ENCODE measurements around the gene SLC12A1. TPM values are rescaled to one million over a fixed set of nuclear protein-coding genes. Genes with fewer than 3 reads are reported as not detected.

SLC12A1 gene
- total and polyA plus RNA-seq, 2 of the 8 experiments (the other 6 are each of a cell fraction or from before 2014, with no cell fraction given) = 0.63 to 1.0 TPM

- no peak overlapping the region for H3K18ac ChIP-seq (ENCODE audit: extremely low read depth, low read length)
- H3K4ac ChIP-seq (replicated peaks; ENCODE audit: insufficient read length, low read depth, low read length) = no peak overlapping the region
- no peak overlapping the region for H2BK20ac ChIP-seq (ENCODE audit: low read length)
- no peak overlapping the region for H3K27ac ChIP-seq (ENCODE audit: low read depth, low read length)
- no peak overlapping the region for H4K91ac ChIP-seq (replicated peaks; ENCODE audit: insufficient read length, low read length)
- H3K4me2 ChIP-seq (ENCODE audit: insufficient read depth in 1 of 2, low read depth in 2 of 2, low read length in 2 of 2) = no peak overlapping the region
- no peak overlapping the region for H2BK120ac ChIP-seq (replicated peaks; ENCODE audit: low read depth, low read length)
- no peaks in the 10 kb centered on the region for H3K27me3 ChIP-seq (replicated peaks in 1 of 4; ENCODE audit: control insufficient read depth in 3 of 4, extremely low read depth in 1 of 4, insufficient read depth in 3 of 4, low read length in 3 of 4)
- H2AFZ ChIP-seq (ENCODE audit: low read length) = no peak overlapping the region
- POLR2A ChIA-PET (ENCODE audit: partially characterized antibody) = no interaction called here
- DNase-seq (ENCODE audit: low read depth in 1 of 2, low spot score in 2 of 2) (no peak), FAIRE-seq (no peak)
- no peaks in the 10 kb centered on the region for H3K23me2 ChIP-seq (ENCODE audit: low read depth, low read length)
- no peak overlapping the region for H3K14ac ChIP-seq (ENCODE audit: insufficient read length)
- H3K79me2 ChIP-seq (ENCODE audit: control insufficient read depth in 1 of 2, insufficient read depth in 2 of 2, low read length in 2 of 2) = no peaks in the 10 kb centered on the region
- H4K5ac ChIP-seq (ENCODE audit: insufficient read length, low read depth, low read length) = no peak overlapping the region
- no peaks in the 10 kb centered on the region for H3K79me1 ChIP-seq (ENCODE audit: low read depth, low read length)
- no peak overlapping the region for H2BK12ac ChIP-seq (ENCODE audit: low read depth, low read length)
- peaks cover 0 to 5% (median 0%) of the 10 kb centered on the region in 4 experiments; a peak in 1 of 7 replicates for H3K4me1 ChIP-seq (replicated peaks in 1 of 4; ENCODE audit: control insufficient read depth in 3 of 4, insufficient read depth in 4 of 4, low read length in 3 of 4)
- no peak overlapping the region for H2AK5ac ChIP-seq (ENCODE audit: low read depth, low read length)
- CTCF ChIA-PET (ENCODE audit: partially characterized antibody) = interaction anchor here (1.0 to 3.2 kb wide), 2 partner anchors 32 to 83 kb away, joined by 5 to 24 read pairs; no protein-coding TSS in a partner anchor
- WGBS, 2 experiments (ENCODE audit: extremely low coverage in 1 of 2, insufficient coverage in 1 of 2, insufficient read length in 1 of 2, insufficient replicate concordance in 2 of 2, low coverage in 1 of 2, low lambda C conversion rate in 2 of 2, missing lambda C conversion rate in 1 of 2) = 90% methylated on average over 4 of the region's 4 CpGs; no CpG with 5 or more reads in 1 of the 2 experiments
- no peak overlapping the region for H2BK15ac ChIP-seq (ENCODE audit: low read length)
- H3K23ac ChIP-seq (ENCODE audit: insufficient read length) = no peak overlapping the region
- no peak overlapping the region for H3K56ac ChIP-seq (replicated peaks; ENCODE audit: insufficient read length, low read depth, low read length)
- no peak overlapping the region for H3K4me3 ChIP-seq (ENCODE audit: extremely low read depth in 1 of 4, insufficient read depth in 2 of 4, low read depth in 3 of 4, low read length in 4 of 4)
- no peak overlapping the region for H2BK5ac ChIP-seq (ENCODE audit: low read depth, low read length)
- no peak overlapping the region for H3K9ac ChIP-seq (replicated peaks in 1 of 4; ENCODE audit: extremely low read depth in 1 of 4, low read depth in 3 of 4, low read length in 3 of 4)
- no peaks in the 10 kb centered on the region for H3K9me3 ChIP-seq (ENCODE audit: insufficient read depth in 2 of 2, low read depth in 1 of 2, low read length in 1 of 2)
- no peak overlapping the region for H4K8ac ChIP-seq (ENCODE audit: extremely low read depth, insufficient read depth, low read length)
- no peaks in the 10 kb centered on the region for H4K20me1 ChIP-seq (replicated peaks in 1 of 2; ENCODE audit: control insufficient read depth in 1 of 2, insufficient read depth in 2 of 2, low read length in 2 of 2)
- no peaks in the 10 kb centered on the region for H3K36me3 ChIP-seq (ENCODE audit: control insufficient read depth in 2 of 4, insufficient read depth in 4 of 4, low read length in 3 of 4)
- no peak for TF ChIP-seq KDM5A (IDR thresholded peaks at IDR 0.05; ENCODE audit: low read length)
- TF ChIP-seq ZNF274 (IDR thresholded peaks at IDR 0.05; ENCODE audit: borderline replicate concordance, extremely low read depth, low read length) = no peak
- no peak for TF ChIP-seq TCF12 (IDR thresholded peaks at IDR 0.05; ENCODE audit: low read depth, low read length)
- TF ChIP-seq PHF8 (conservative IDR thresholded peaks at IDR 0.05; ENCODE audit: low read depth, low read length) = no peak
- TF ChIP-seq NRF1 (IDR thresholded peaks at IDR 0.05; ENCODE audit: low read depth, low read length) = no peak
- no peak for TF ChIP-seq SIN3A (conservative IDR thresholded peaks at IDR 0.05 in 1 of 2, IDR thresholded peaks at IDR 0.05 in 1 of 2; ENCODE audit: low read depth in 1 of 2, low read length in 2 of 2)
- no peak for TF ChIP-seq CEBPB (IDR thresholded peaks at IDR 0.05; ENCODE audit: low read depth, low read length)
- TF ChIP-seq ATF3 (IDR thresholded peaks at IDR 0.05; ENCODE audit: insufficient read depth, low read depth, low read length) = no peak
- TF ChIP-seq TBP (IDR thresholded peaks at IDR 0.05; ENCODE audit: low read depth, low read length) = no peak
- no peak for TF ChIP-seq BCL11A (IDR thresholded peaks at IDR 0.05; ENCODE audit: low read depth in 2 of 2, low read length in 2 of 2)
- no peak for TF ChIP-seq RFX5 (IDR thresholded peaks at IDR 0.05; ENCODE audit: borderline replicate concordance, low read depth, low read length)
Observed at GRCh38 chr15:48253172-48253571, 47.1 kb downstream of the SLC12A1 start.

Data from H1 (cell line).